ENCODE measurements around the gene HOXD11.

The HOXD11 gene

GRCh38 chr2:176093898-176094249 is 13.2 kb upstream of the HOXD11 start:
- no peak for DNase-seq (ENCODE audit: low spot score)
- no peak for TF ChIP-seq CTCF (conservative IDR thresholded peaks at IDR 0.05; ENCODE audit: low read depth)
- CTCF ChIA-PET = interaction anchor here (0.9 to 1.3 kb wide), 2 partner anchors 8 to 10 kb away, joined by 4 to 6 read pairs; no protein-coding TSS in a partner anchor
- no peak overlapping the region for H3K27ac ChIP-seq
- POLR2A ChIA-PET (ENCODE audit: low non-redundant PET) = interaction anchor here (0.6 kb wide), 1 partner anchor 12 kb away, joined by 3 read pairs; no protein-coding TSS in a partner anchor

DNA sequence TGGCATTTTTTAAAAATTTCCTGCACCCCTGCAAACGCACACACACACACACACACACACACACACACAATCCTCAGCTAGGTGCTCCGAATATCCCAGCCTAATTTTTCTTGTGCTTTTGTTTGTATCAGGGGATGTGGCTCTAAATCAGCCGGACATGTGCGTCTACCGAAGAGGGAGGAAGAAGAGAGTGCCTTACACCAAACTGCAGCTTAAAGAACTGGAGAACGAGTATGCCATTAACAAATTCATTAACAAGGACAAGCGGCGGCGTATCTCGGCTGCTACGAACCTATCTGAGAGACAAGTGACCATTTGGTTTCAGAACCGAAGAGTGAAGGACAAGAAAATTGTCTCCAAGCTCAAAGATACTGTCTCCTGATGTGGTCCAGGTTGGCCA is 12.7 kb upstream of the HOXD11 start:
- CTCF ChIA-PET = interaction anchor here (1.3 kb wide), 1 partner anchor 8 kb away, joined by 6 read pairs; no protein-coding TSS in a partner anchor

GRCh38 chr2:176095421-176095820 is 11.7 kb upstream of the HOXD11 start:
- POLR2A ChIA-PET (ENCODE audit: low non-redundant PET) = no interaction called here
- H3K27ac ChIP-seq = no peak overlapping the region
- no peak for TF ChIP-seq CTCF (conservative IDR thresholded peaks at IDR 0.05; ENCODE audit: low read depth)
- CTCF ChIA-PET = interaction anchor here (2.6 kb wide), 1 partner anchor 15 kb away, joined by 16 read pairs; no protein-coding TSS in a partner anchor
- DNase-seq (ENCODE audit: low spot score) = no peak

More for the DNA sequence above, 12.7 kb upstream of the HOXD11 start:
- TF ChIP-seq CTCF (conservative IDR thresholded peaks at IDR 0.05; ENCODE audit: low read depth) = no peak
- POLR2A ChIA-PET (ENCODE audit: low non-redundant PET) = interaction anchor here (0.6 kb wide), 1 partner anchor 12 kb away, joined by 3 read pairs; no protein-coding TSS in a partner anchor
- no peak overlapping the region for H3K27ac ChIP-seq
- DNase-seq (ENCODE audit: low spot score) = no peak

DNA sequence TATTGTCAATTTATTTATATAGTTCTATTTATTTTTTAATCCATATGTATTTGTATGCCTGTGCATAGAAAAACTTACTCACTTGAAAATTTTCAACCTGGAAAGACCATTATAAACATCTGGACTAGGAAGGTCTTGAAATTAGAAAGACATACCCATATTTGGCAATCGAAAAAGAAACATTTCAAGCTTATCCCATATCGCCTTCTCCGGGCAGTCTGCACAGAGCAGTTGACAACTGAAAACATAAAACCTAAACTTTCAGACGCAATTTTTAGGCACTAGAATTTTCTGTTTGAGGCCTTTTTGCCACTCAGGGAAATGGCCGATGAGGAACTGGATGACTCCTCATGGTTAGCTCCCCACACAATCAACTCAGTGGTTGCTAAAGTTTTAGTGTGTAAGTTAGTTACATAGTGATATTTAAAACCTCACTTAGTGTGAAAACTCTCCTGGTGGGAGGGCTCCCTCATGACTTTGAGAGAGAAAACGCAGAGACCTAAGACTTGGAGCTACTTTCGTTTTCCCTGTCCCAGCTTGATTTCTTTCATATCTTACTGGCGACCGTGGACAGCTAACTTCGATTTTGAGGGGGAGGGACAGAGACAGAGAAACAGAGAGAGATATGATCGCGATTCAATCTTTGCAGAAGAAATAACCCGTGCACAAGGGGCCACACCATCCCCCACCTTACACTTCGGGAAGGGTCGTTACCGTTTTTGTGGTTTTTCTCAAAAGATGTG is 10.7 kb upstream of the HOXD11 start:
- TF ChIP-seq CTCF (conservative IDR thresholded peaks at IDR 0.05; ENCODE audit: low read depth) = no peak
- DNase-seq (ENCODE audit: low spot score) = no peak
- H3K27ac ChIP-seq = no peak overlapping the region
- CTCF ChIA-PET = interaction anchor here (0.6 to 2.6 kb wide), 9 partner anchors 8 to 1844 kb away, joined by 3 to 16 read pairs (median 4); no protein-coding TSS in a partner anchor
- POLR2A ChIA-PET (ENCODE audit: low non-redundant PET) = interaction anchor here (0.9 kb wide), 1 partner anchor 10 kb away, joined by 4 read pairs; the partner anchor contains the start of gene HOXD11

DNA sequence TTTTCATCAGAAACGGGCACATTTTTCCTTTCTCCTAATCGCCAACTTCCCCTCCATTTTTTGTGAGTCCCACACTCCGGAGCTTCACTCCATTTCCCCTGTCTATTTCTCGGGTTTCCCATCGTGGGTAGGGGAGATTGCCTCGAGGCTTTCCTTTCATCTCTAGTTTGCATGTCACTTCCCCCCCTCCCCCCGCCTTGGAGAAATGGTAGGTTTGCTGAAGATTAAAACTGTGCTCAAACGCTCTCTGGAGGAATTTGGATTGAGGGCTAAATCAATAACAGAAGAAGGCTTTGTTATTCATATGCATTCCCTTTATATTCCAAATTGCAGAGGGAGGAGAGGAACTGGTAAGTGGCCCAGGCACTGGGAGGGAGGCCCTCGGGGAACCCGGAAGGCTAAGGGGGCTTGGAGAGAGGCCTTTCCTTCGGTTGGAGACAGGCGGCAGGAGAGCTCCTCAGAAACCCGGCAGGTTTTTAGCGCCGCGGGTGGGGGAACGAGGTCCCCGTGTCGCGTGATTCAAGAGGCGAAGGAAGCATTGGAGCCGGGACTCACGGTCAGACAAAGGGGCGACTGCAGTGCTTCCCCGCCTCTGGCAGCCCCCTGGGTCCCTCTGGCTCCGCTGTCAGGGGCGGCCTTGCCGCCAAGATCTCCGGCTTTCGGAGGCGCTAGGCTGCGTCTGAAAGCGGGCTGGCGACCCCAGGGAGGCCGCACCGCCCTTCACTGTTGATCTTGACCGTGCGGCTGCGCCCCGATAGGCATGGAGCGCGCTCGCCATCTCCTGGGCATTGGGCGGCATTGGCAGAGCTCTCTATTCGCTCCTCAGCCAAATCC is 9.9 kb upstream of the HOXD11 start:
- H3K27ac ChIP-seq = peak overlapping the region; percentile 68
- CTCF ChIA-PET = interaction anchor here (0.6 to 2.6 kb wide), 21 partner anchors 9 to 1843 kb away, joined by 3 to 16 read pairs (median 4); no protein-coding TSS in a partner anchor
- POLR2A ChIA-PET (ENCODE audit: low non-redundant PET) = interaction anchor here (0.9 kb wide), 1 partner anchor 9 kb away, joined by 4 read pairs; the partner anchor contains the start of gene HOXD11
- peak; percentile 91 for TF ChIP-seq CTCF (conservative IDR thresholded peaks at IDR 0.05; ENCODE audit: low read depth)
- DNase-seq (ENCODE audit: low spot score) = peak; percentile 71

GRCh38 chr2:176097820-176098365 is 9.2 kb upstream of the HOXD11 start:
- ChIA-PET CTCF (interaction anchor here (0.6 to 2.6 kb wide), 18 partner anchors 9 to 1404 kb away, joined by 3 to 16 read pairs (median 4); no protein-coding TSS in a partner anchor), POLR2A (ENCODE audit: low non-redundant PET) (interaction anchor here (0.9 kb wide), 1 partner anchor 9 kb away, joined by 4 read pairs; the partner anchor contains the start of gene HOXD11)

More at GRCh38 chr2:176097820-176098365, 9.2 kb upstream of the HOXD11 start:
- no peak for DNase-seq (ENCODE audit: low spot score)
- TF ChIP-seq CTCF (conservative IDR thresholded peaks at IDR 0.05; ENCODE audit: low read depth) = peak; percentile 46
- peak overlapping the region; percentile 68 for H3K27ac ChIP-seq

All from RWPE1 (cell line).